Stimulated activated effector memory CD8-positive, alpha-beta T cell treated with anti-CD3 and anti-CD28 coated beads, Interleukin-12 subunit alpha, Interleukin-12 subunit beta, amount 100 ng/mL, for 72 hours (primary cell): ENCODE measurements around the gene FBXO28.

ENCODE experiments used
- ATAC-seq: fragments of 150-1000 bp; cut with Tn5 transposase; 2 replicates; pipeline ENCODE4 v1.10.0; 2021
- DNase-seq, 2 donors: peaks; one replicate each; pipeline ENCODE4 v3.0.0; 2021 to 2022; ENCODE audit warnings: low spot score in 2 of 2
- H3K27ac Mint-ChIP-seq: one replicate; pipeline ENCODE4 v1.8.0; 2022; ENCODE audit warnings: mild to moderate bottlenecking, mixed read lengths
- H3K36me3 Mint-ChIP-seq: one replicate; pipeline ENCODE4 v1.8.0; 2022; ENCODE audit warnings: mild to moderate bottlenecking, mixed read lengths
- H3K4me1 Mint-ChIP-seq: one replicate; pipeline ENCODE4 v1.8.0; 2022; ENCODE audit warnings: mixed read lengths
- H3K4me3 Mint-ChIP-seq: one replicate; pipeline ENCODE4 v1.8.0; 2022; ENCODE audit warnings: mild to moderate bottlenecking, mixed read lengths
- H3K9me3 Mint-ChIP-seq: one replicate; pipeline ENCODE4 v1.8.0; 2022; ENCODE audit warnings: mixed read lengths

The FBXO28 gene

DNA sequence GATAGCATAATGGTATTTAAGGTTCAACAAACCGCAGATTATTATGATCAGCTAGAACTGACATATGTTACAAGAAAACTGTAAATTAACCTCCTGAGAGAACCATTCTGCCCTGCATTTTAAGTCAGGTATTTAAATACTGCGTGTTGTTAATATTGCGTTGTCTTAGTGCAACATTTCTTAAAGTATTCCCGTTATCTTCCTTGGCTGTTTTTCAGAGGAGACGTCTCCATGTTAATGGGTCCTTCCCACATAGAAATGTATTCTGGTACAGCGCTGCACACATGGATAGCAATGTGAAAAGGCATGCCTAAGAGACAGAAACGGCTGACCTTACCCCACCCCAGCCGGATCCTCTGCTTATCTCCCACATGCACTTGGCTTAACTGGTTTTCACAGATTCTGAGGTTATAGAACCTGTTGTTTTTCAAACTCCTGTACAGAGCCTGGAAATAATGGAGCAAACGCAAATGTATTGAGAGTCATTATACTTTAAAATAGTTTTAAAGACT lies 46.3 kb downstream of the FBXO28 start:
- H3K27ac Mint-ChIP-seq, result no peak overlapping the region
- no peaks in the 10 kb centered on the region for H3K4me1 Mint-ChIP-seq
- DNase-seq (no peak), ATAC-seq (no peak)
- no peaks in the 10 kb centered on the region for H3K9me3 Mint-ChIP-seq
- peaks cover 53% of the 10 kb centered on the region for H3K36me3 Mint-ChIP-seq
- H3K4me3 Mint-ChIP-seq, result no peak overlapping the region

DNA sequence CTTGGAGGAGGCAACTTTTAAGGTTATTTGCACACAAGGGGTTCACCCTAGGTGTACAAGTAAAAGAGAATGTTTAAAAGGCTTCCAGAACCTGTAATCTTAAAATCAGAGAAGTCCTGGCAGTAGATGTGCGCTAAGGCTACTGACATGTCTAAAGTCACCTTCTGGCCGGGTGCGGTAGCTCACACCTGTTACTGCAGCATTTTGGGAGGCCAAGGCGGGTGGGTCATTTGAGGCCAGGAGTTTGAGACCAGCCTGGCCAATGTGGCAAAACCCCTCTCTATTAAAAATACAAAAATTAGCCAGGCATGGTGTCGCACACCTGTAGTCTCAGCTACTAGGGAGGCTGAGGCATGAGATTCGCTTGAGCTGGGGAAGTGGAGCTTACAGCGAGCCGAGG lies 48.9 kb downstream of the FBXO28 start:
- H3K4me3 Mint-ChIP-seq, result no peak overlapping the region
- DNase-seq (no peak), ATAC-seq (no peak)
- H3K36me3 Mint-ChIP-seq, result peaks cover 27% of the 10 kb centered on the region
- no peaks in the 10 kb centered on the region for H3K9me3 Mint-ChIP-seq
- H3K27ac Mint-ChIP-seq, result no peak overlapping the region
- H3K4me1 Mint-ChIP-seq, result no peaks in the 10 kb centered on the region

DNA sequence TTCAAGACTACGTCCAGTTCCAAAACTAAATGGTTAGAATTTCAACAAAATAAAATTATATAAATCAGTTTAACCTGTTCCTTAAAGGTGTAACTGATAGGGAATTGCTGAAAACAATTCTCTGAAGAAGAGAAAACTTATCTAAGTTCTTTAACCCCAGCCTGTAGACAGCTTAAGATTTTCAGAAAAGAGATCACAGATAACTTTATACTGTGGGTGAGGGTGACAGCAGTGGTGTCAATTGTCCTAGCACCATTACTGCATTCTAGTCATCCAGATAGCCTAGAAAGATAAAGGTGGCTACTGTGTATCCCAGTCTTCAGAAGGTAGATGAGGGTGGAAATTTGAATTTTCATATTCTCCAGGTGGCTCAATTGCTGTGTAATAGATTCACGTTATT lies 49.4 kb downstream of the FBXO28 start:
- Mint-ChIP-seq H3K9me3 (no peaks in the 10 kb centered on the region), H3K27ac (no peak overlapping the region), H3K36me3 (peaks cover 22% of the 10 kb centered on the region), H3K4me3 (no peak overlapping the region), H3K4me1 (no peaks in the 10 kb centered on the region)
- ATAC-seq, result no peak
- DNase-seq, result no peak

DNA sequence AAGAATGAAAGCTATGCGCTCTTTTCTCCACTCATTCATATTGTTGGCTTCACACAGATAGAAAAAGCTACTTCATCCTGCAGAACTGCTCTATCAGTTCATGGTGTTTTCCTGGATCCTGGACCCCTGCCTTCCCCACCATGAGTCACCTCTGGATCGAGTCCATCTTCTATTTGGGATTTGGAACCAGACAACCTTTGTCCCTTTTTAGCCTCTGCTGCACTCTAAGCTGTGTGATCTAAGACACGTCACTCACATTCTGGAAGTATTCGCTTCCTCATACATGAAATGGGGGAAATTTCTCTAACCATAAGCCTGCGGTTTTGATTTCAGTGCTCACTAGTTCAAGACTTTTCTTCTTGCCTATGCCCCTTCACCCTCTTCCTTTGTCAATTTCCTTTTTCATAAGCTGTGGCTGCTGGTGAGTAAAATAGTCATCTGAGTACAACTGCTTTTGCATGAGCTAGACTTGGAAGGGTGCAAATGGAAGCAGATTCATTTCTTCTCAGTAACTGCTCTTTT lies 55.0 kb downstream of the FBXO28 start:
- ATAC-seq (peak; percentile 99), DNase-seq (peak in 1 of 2 donors; percentile 61)
- Mint-ChIP-seq H3K4me3 (peak overlapping the region; percentile 30), H3K4me1 (peaks cover 34% of the 10 kb centered on the region), H3K9me3 (no peaks in the 10 kb centered on the region), H3K36me3 (peaks cover 7% of the 10 kb centered on the region), H3K27ac (peak overlapping the region; percentile 9)

DNA sequence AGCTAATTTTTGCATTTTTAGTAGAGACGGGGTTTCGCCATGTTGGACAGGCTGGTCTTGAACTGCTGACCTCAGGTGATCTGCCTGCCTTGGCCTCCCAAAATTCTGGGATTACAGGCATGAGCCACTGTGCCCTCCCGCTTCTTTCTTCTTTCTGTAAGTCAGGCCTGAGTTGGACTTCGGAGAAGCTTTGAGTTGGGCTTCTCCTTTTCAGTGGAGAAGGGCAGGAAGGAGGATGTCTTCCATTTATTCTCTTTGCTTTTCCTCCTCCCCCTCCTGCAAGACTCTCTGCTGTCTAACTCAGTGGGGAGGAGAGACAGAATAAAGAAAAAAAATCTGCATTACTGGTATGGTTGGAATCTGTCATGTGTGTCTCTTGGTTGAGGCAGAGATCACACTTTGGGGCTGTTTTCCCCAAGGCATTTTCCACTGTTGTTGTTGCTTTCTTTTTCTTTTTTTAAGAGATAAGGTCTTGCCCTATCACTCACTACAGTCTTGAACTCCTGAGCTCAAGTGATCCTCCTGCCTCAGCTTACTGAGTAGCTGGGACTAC lies 55.9 kb downstream of the FBXO28 start:
- Mint-ChIP-seq H3K9me3 (no peaks in the 10 kb centered on the region), H3K27ac (peak overlapping the region; percentile 9), H3K36me3 (peaks cover 7% of the 10 kb centered on the region), H3K4me1 (peaks cover 34% of the 10 kb centered on the region), H3K4me3 (peak overlapping the region; percentile 30)
- ATAC-seq, result no peak
- no peak for DNase-seq

DNA sequence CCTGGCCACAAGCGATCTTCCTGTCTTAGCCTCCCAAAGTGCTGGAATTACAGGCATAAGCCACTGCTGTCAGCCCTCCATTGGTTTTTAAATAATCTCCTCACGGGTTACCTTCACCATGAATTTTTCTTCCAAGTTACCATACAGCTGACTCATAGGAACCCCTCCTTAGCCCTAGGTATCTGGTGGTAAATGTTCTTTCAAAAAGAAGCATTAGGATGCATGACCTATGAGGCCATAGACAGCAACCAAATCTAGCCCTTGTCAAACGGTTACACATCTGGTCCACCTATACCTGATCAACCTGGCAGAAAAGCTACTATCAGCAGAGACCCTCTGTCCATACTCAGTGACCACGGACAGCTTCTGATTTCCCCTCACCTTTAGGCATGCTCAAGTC lies 56.4 kb downstream of the FBXO28 start:
- no peak for DNase-seq
- peak overlapping the region; percentile 15 for H3K4me3 Mint-ChIP-seq
- H3K36me3 Mint-ChIP-seq, result peaks cover 7% of the 10 kb centered on the region
- H3K27ac Mint-ChIP-seq, result no peak overlapping the region
- no peak for ATAC-seq
- peaks cover 34% of the 10 kb centered on the region for H3K4me1 Mint-ChIP-seq
- H3K9me3 Mint-ChIP-seq, result no peaks in the 10 kb centered on the region

DNA sequence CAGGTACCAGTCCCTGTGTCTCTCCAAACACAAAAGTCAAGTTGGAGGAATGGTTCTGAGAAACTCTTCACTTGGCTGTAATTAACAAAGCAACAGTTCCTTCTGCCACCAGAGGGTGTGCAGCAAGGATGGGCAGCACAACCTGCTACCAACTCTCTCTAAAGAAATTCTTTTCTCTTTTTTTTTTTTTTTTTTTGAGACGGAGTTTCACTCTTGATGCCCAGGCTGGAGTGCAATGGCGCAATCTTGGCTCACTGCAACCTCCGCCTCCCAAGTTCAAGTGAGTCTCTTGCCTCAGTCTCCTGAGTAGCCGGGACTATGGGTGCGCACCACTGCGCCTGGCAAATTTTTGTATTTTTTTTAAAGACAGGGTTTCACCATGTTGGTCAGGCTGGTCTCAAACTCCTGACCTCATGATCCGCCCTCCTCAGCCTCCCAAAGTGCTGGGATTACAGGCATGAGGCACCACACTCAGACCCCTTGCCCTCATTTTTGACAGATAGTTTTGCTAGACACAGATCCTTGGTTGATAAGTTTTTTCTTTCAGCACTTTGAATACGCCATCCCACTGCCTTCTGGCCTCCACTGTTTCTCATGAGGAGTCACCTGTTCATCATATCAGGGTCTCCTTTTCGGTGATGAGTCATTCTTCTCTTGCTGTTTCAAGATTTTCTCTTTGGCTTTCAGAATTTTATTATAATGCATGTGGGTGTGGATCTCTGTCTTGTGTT lies 57.0 kb downstream of the FBXO28 start:
- H3K4me1 Mint-ChIP-seq, result peaks cover 34% of the 10 kb centered on the region
- ATAC-seq, result no peak
- H3K4me3 Mint-ChIP-seq, result peak overlapping the region; percentile 15
- H3K36me3 Mint-ChIP-seq, result peaks cover 7% of the 10 kb centered on the region
- no peak overlapping the region for H3K27ac Mint-ChIP-seq
- H3K9me3 Mint-ChIP-seq, result no peaks in the 10 kb centered on the region
- no peak for DNase-seq

DNA sequence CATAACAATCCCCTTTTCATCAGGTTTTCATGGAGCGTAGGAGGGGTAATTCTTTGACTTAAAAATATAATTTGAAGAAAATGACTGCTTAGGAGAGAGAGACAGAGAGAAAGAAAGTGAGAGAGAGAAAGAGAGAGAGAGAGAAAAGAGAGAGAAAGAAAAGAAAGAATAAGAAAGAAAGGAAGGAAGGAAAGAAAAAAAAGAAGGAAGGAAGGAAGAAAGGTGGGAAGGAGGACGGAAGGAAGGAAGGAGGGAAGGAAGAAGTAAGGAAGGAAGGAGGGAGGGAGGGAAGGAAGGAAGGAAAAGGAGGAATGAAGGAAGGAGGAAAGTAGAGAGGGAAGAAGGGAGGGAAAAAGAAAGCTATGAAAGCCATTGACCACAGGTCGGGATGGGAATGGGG lies 58.3 kb downstream of the FBXO28 start:
- Mint-ChIP-seq H3K27ac (no peak overlapping the region), H3K4me3 (no peak overlapping the region), H3K4me1 (peaks cover 34% of the 10 kb centered on the region), H3K9me3 (no peaks in the 10 kb centered on the region), H3K36me3 (peaks cover 7% of the 10 kb centered on the region)
- ATAC-seq, result no peak
- DNase-seq, result no peak

DNA sequence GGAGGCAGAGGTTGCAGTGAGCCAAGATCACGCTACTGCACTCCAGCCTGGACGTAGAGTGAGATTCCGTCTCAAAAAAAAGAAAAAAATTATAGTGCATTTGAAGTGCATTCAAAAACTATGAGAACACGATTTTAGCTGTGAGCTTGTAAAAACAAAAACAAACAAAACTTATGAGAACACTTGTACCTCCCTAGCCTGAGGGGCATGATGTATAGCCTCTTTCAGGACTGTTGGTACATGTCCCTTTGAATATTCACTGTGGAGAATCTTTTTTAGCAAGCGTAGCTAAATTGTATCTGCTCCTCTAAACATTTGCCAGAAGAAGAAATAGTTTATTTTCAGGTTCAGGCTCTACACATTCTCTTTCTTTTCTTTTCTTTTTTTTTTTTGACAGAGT lies 59.6 kb downstream of the FBXO28 start:
- ATAC-seq, result no peak
- Mint-ChIP-seq H3K9me3 (no peaks in the 10 kb centered on the region), H3K27ac (no peak overlapping the region)

DNA sequence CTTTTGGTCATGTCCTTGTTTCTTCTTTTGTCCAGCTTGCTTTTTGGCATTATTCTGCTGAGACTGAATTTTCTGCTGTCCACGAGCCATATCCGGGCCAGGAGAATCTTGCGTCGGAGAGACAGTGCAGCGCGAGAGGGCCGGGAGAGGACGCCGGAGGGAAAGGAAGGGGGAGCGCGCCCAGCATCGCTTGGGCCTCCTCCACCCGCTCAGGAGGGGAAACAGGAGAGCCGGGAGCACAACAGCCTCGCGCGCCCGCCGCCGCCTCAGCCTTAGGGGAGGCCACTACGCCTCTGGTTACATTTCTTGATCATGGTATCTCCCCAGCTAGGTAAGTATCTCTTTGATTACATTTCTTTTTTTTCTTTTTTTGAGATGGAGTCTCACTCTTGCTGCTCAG lies 61.7 kb downstream of the FBXO28 start:
- H3K4me3 Mint-ChIP-seq, result no peak overlapping the region
- no peak overlapping the region for H3K27ac Mint-ChIP-seq
- DNase-seq, result no peak
- no peak for ATAC-seq
- peaks cover 7% of the 10 kb centered on the region for H3K36me3 Mint-ChIP-seq
- H3K9me3 Mint-ChIP-seq, result no peaks in the 10 kb centered on the region
- peaks cover 14% of the 10 kb centered on the region for H3K4me1 Mint-ChIP-seq

More for the DNA sequence above, 59.6 kb downstream of the FBXO28 start:
- DNase-seq, result no peak
- peaks cover 34% of the 10 kb centered on the region for H3K4me1 Mint-ChIP-seq
- peaks cover 7% of the 10 kb centered on the region for H3K36me3 Mint-ChIP-seq
- no peak overlapping the region for H3K4me3 Mint-ChIP-seq

DNA sequence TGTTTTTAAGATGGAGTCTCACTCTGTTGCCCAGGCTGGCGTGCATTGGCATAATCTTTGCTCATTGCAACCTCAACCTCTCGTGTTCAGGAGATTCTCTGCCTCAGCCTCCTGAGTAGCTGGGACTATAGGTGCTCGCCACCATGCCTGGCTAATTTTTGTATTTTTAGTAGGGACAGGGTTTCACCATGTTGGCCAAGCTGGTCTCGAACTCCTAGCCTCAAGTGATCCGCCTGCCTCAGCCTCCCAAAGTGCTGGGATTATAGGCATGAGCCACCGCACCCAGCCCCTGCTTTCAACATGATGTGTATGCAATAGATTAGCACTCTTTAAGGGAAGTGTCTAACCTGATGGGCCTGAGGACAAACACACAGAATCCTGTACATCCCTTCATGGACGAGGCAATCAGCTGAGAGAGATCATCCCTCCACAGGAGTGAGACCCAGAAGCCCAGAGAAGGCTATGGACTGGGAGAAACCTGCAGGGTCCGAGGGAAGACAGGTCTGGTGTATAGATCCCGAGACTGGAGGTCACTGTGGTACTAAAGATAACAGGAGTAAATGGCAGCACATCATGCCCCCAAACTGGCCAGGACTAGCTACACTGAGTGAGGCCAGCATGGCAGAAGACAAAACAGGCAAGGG lies 63.6 kb downstream of the FBXO28 start:
- peaks cover 13% of the 10 kb centered on the region for H3K4me1 Mint-ChIP-seq
- no peaks in the 10 kb centered on the region for H3K9me3 Mint-ChIP-seq
- H3K4me3 Mint-ChIP-seq, result no peak overlapping the region
- H3K36me3 Mint-ChIP-seq, result peaks cover 4% of the 10 kb centered on the region
- H3K27ac Mint-ChIP-seq, result no peak overlapping the region
- DNase-seq (no peak), ATAC-seq (no peak)

DNA sequence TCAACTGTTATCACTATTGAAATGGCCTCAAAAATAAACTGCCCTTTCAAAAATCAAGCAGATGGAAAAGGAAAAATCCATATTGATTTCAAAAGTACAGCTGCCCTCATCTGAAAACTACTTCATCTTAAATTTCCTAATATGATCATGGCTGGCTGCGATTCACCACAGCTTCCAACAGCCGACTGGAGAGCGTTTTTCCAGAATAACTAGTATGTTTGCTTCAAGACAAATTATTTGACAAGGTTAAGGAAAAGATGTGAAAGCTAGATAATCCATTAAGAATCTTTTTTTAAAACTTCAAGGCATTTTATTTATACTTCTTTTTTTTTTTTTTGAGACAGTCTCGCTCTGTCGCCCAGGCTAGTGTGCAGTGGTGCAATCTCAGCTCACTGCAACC lies 65.0 kb downstream of the FBXO28 start:
- H3K27ac Mint-ChIP-seq, result no peak overlapping the region
- no peak overlapping the region for H3K4me3 Mint-ChIP-seq
- H3K9me3 Mint-ChIP-seq, result no peaks in the 10 kb centered on the region
- H3K36me3 Mint-ChIP-seq, result peaks cover 14% of the 10 kb centered on the region
- DNase-seq, result no peak
- no peak for ATAC-seq
- H3K4me1 Mint-ChIP-seq, result peaks cover 16% of the 10 kb centered on the region

DNA sequence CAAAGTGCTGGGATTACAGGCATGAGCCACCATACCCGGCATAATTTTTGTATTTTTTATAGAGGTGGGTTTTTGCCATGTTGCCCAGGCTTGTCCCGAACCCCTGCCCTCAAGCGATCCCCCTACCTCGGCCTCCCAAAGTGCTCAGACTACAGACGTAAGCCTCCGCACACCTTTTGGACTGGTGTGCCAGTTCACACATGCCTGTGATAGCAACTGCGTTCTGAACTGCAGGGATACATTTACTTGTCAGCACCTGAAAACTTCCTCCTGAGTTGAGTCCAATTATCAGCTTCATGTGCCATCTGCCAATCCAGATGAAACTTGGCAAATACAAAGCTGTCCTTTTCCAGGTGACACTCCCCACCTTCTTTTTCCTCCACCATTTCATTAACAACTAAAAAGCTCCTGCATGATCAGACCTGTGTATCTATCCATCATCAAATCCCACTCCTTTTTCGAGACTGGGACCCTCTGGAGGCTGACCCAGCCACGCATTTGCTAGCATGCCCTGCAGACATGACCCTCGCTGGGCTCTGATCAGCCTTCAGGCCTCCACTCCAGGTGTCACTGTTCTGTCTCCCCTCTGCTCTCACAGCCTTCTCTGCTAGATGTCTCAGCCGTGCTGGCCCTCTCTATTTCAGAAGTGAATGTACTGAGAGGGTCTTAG lies 67.0 kb downstream of the FBXO28 start:
- ATAC-seq (no peak), DNase-seq (no peak)
- Mint-ChIP-seq H3K4me3 (no peak overlapping the region), H3K4me1 (peaks cover 36% of the 10 kb centered on the region), H3K9me3 (no peaks in the 10 kb centered on the region), H3K36me3 (peaks cover 34% of the 10 kb centered on the region), H3K27ac (peak overlapping the region; percentile 5)

DNA sequence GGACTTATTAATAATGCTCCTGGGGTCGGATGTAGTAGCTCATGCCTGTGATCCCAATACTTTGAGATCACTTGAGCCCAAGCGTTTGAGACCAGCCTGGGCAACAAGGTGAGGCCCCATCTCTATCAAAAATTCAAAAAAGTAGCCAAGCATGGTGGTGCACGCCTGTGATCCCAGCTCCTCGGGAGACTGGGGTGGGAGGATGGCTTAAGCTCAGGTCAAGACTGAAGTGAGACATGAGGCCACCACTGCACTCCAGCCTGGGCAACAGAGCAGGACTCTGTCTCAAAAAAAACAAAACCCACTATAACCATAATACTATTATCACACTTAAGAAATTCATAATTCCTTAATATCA lies 67.5 kb downstream of the FBXO28 start:
- H3K4me3 Mint-ChIP-seq, result peak overlapping the region; percentile 81
- no peaks in the 10 kb centered on the region for H3K9me3 Mint-ChIP-seq
- H3K4me1 Mint-ChIP-seq, result peaks cover 36% of the 10 kb centered on the region
- H3K27ac Mint-ChIP-seq, result peak overlapping the region; percentile 5
- ATAC-seq (no peak), DNase-seq (no peak)
- H3K36me3 Mint-ChIP-seq, result peaks cover 39% of the 10 kb centered on the region

DNA sequence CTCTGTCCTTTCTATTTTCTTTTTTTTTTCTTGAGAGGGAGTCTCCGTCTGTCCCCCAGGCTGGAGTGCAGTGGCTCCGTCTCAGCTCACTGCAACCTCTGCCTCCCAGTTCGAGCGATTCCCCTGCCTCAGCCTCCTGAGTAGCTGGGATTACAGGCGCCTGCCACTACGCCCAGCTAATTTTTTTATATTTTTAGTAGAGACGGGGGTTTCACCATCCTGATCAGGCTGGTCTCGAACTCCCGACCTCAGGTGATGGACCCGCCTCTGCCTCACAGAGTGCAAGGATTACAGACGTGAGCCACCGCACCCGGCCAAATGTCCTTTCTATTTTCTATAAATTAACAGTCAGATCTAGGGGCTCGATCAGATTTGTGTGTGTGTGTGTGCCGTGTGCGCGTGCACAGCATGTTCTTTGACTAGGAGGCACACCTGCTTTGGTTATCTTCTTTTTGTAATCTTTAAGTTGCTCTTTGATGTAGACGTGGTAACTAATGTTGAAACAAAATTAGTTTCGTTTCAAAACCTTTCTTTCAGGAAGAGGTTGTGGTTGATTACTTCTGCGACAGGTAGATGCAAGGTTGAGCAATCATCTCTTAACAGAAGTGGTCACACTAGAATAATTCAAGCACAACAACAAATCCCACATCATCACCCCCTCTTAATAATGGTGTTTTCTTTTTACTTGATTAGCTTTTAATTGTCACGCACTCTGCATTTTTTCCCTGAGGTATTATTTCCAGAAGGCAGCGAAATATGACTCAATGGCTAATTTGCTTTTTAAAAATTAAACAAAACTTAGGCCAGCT lies 68.3 kb downstream of the FBXO28 start:
- Mint-ChIP-seq H3K9me3 (no peaks in the 10 kb centered on the region), H3K4me1 (peaks cover 36% of the 10 kb centered on the region), H3K4me3 (peak overlapping the region; percentile 81), H3K27ac (peak overlapping the region; percentile 94), H3K36me3 (peaks cover 48% of the 10 kb centered on the region)
- peak; percentile 52 for ATAC-seq
- peak in 1 of 2 donors; percentile 65 for DNase-seq
